ENCODE results near the gene ANKRD33B. TPM values are rescaled to one million over a fixed set of nuclear protein-coding genes. Genes with fewer than 3 reads are reported as not detected.

Gene ANKRD33B
- total and polyA plus RNA-seq, 2 donors (not counting 1 experiment from before 2014, with no cell fraction given), result 7.7 to 7.8 TPM

- H4K20me1 ChIP-seq (ENCODE audit: control insufficient read depth, extremely low read depth, insufficient read depth, low read length), result no peaks in the 10 kb centered on the region
- H3K4me3 ChIP-seq (replicated peaks in 1 of 4; ENCODE audit: control extremely low read depth in 1 of 4, insufficient read depth in 1 of 4, low read depth in 3 of 4, low read length in 4 of 4), result no peak overlapping the region
- no peak for DNase-seq (ENCODE audit: low read depth in 2 of 2)
- no peak overlapping the region for H3K9ac ChIP-seq (ENCODE audit: insufficient read depth, low read length)
- H3K27ac ChIP-seq (ENCODE audit: insufficient read depth, low read length), result no peak overlapping the region
- no peaks in the 10 kb centered on the region for H3K79me2 ChIP-seq (ENCODE audit: control insufficient read depth, insufficient read depth, low read length)
- H2AFZ ChIP-seq (ENCODE audit: low read length), result no peak overlapping the region
- TF ChIP-seq EZH2 (IDR thresholded peaks at IDR 0.05; ENCODE audit: low read length, missing control alignments) (no peak), CTCF (conservative IDR thresholded peaks at IDR 0.05 in 1 of 2, IDR thresholded peaks at IDR 0.05 in 1 of 2; ENCODE audit: low read depth in 1 of 2, low read length in 2 of 2) (no peak)
- H3K36me3 ChIP-seq (ENCODE audit: control insufficient read depth, insufficient read depth, low read length), result peaks cover 3% of the 10 kb centered on the region
- no peak overlapping the region for H3K4me2 ChIP-seq (ENCODE audit: extremely low read depth, insufficient read depth, low read length)
- H3K9me3 ChIP-seq (ENCODE audit: control insufficient read depth, insufficient read depth, low read depth, low read length), result no peaks in the 10 kb centered on the region
- no peaks in the 10 kb centered on the region for H3K27me3 ChIP-seq (ENCODE audit: control insufficient read depth, insufficient read depth, low read length)
- H3K4me1 ChIP-seq (ENCODE audit: control insufficient read depth, extremely low read depth, insufficient read depth, low read length), result no peaks in the 10 kb centered on the region
Measured at GRCh38 chr5:10642367-10642766, 78.5 kb downstream of the ANKRD33B start.

- Histone ChIP-seq H3K9ac (ENCODE audit: insufficient read depth, low read length) (no peak overlapping the region), H2AFZ (ENCODE audit: low read length) (no peak overlapping the region), H4K20me1 (ENCODE audit: control insufficient read depth, extremely low read depth, insufficient read depth, low read length) (no peaks in the 10 kb centered on the region), H3K27ac (ENCODE audit: insufficient read depth, low read length) (no peak overlapping the region), H3K9me3 (ENCODE audit: control insufficient read depth, insufficient read depth, low read depth, low read length) (no peaks in the 10 kb centered on the region), H3K4me2 (ENCODE audit: extremely low read depth, insufficient read depth, low read length) (no peak overlapping the region), H3K79me2 (ENCODE audit: control insufficient read depth, insufficient read depth, low read length) (no peaks in the 10 kb centered on the region), H3K27me3 (ENCODE audit: control insufficient read depth, insufficient read depth, low read length) (no peaks in the 10 kb centered on the region), H3K4me3 (replicated peaks in 1 of 4; ENCODE audit: control extremely low read depth in 1 of 4, insufficient read depth in 1 of 4, low read depth in 3 of 4, low read length in 4 of 4) (no peak overlapping the region), H3K36me3 (ENCODE audit: control insufficient read depth, insufficient read depth, low read length) (no peaks in the 10 kb centered on the region), H3K4me1 (ENCODE audit: control insufficient read depth, extremely low read depth, insufficient read depth, low read length) (no peaks in the 10 kb centered on the region)
- TF ChIP-seq CTCF (conservative IDR thresholded peaks at IDR 0.05 in 1 of 2, IDR thresholded peaks at IDR 0.05 in 1 of 2; ENCODE audit: low read depth in 1 of 2, low read length in 2 of 2) (no peak), EZH2 (IDR thresholded peaks at IDR 0.05; ENCODE audit: low read length, missing control alignments) (no peak)
- DNase-seq (ENCODE audit: low read depth in 2 of 2), result no peak
Measured at GRCh38 chr5:10644192-10644591, 80.3 kb downstream of the ANKRD33B start.

GRCh38 chr5:10645146-10645545, 81.3 kb downstream of the ANKRD33B start:
- no peaks in the 10 kb centered on the region for H3K36me3 ChIP-seq (ENCODE audit: control insufficient read depth, insufficient read depth, low read length)
- H4K20me1 ChIP-seq (ENCODE audit: control insufficient read depth, extremely low read depth, insufficient read depth, low read length), result no peaks in the 10 kb centered on the region
- H3K4me1 ChIP-seq (ENCODE audit: control insufficient read depth, extremely low read depth, insufficient read depth, low read length), result no peaks in the 10 kb centered on the region
- H3K27me3 ChIP-seq (ENCODE audit: control insufficient read depth, insufficient read depth, low read length), result no peaks in the 10 kb centered on the region
- no peak for TF ChIP-seq EZH2 (IDR thresholded peaks at IDR 0.05; ENCODE audit: low read length, missing control alignments)
- no peak for TF ChIP-seq CTCF (conservative IDR thresholded peaks at IDR 0.05 in 1 of 2, IDR thresholded peaks at IDR 0.05 in 1 of 2; ENCODE audit: low read depth in 1 of 2, low read length in 2 of 2)
- no peaks in the 10 kb centered on the region for H3K79me2 ChIP-seq (ENCODE audit: control insufficient read depth, insufficient read depth, low read length)
- H2AFZ ChIP-seq (ENCODE audit: low read length), result no peak overlapping the region
- no peak overlapping the region for H3K9ac ChIP-seq (ENCODE audit: insufficient read depth, low read length)
- H3K9me3 ChIP-seq (ENCODE audit: control insufficient read depth, insufficient read depth, low read depth, low read length), result no peaks in the 10 kb centered on the region
- no peak for DNase-seq (ENCODE audit: low read depth in 2 of 2)
- no peak overlapping the region for H3K4me3 ChIP-seq (replicated peaks in 1 of 4; ENCODE audit: control extremely low read depth in 1 of 4, insufficient read depth in 1 of 4, low read depth in 3 of 4, low read length in 4 of 4)
- no peak overlapping the region for H3K4me2 ChIP-seq (ENCODE audit: extremely low read depth, insufficient read depth, low read length)
- H3K27ac ChIP-seq (ENCODE audit: insufficient read depth, low read length), result no peak overlapping the region

Data from fibroblast of lung (primary cell).